Right ventricle myocardium inferior (tissue), 1 donor: ENCODE measurements around the gene KIF5A. TPM values are rescaled to one million over a fixed set of nuclear protein-coding genes. Genes with fewer than 3 reads are reported as not detected.

Source experiments
- ATAC-seq: fragments of 200-7000 bp; cut with Tn5 transposase; one replicate; pipeline ENCODE4 v1.9.1; 2020; ENCODE audit warnings: mild to moderate bottlenecking, moderate library complexity
- DNase-seq: peaks from one replicate; pipeline ENCODE4 v3.0.0; 2021; ENCODE audit errors: missing footprints
- intact Hi-C: fragments of 100-400 bp; cut with DNase I; formaldehyde crosslinking; loops from one replicate; pipeline ENCODE4 v1.11.0; 2022
- microRNA-seq: library from miRNA; unstranded; fragments of <30 nt; microRNA quantifications from one replicate; pipeline ENCODE4 v1.2.0, GENCODE V29; 2020
- total RNA-seq: library from RNA; stranded (reverse); fragmentation: NEBNext Ultra II Directional; extraction: Animal tissue kit (Norgen Biotek cat#: 25700); gene quantifications from one replicate; pipeline ENCODE4 v1.2.1, GENCODE V29; 2021
- donor health status: DM: no; HTN: yes; CAD: no; lungs with severe emphysema.

The KIF5A gene
- total RNA-seq, 1 donor from 2014 or later, result 0.05 TPM

DNA sequence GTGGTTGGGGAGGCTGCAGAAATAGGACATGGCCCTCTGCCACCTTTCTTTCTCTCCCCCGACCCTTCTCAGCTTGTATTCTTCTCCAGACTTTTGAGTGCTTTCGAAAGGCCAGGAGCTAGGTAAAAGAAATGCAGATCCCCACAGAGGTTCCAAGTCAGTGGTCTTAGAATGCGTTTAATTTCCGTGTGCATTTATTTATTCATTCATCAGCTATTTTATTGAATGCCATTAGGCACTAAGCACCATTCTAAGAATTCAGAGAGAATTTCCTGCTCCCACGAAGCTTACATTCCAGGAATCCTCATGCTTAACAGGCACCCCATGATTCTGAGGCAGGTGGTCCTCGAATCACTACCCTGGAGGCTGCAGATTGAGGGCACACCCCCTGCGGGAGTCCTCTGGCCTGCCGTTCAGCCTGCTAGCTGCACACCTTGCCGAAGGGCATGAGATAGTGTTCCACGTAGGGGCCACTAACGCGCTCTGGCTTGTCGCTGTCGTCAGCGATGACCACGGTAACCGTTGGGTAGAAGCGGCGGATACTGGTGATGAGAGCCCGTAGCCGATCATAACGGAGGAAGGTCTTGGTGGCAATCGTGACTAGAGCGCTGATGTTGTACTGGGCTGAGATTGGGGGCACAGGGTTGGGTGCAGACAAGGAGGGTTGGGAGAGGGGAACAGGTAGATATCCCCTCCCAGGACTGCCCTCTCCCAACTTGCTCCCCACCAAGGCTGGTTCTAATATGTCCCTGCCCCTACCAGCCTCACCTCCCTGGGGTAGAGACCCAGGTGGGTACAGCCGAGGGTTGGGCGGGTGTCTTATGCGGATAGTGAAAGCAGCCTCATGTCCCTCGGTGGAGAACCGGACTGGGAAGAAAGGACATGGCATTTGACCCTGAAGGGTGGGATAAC lies 78.7 kb downstream of the KIF5A start:
- intact Hi-C loops, result loop anchor here (10.0 kb wide), 1 partner anchor 174 kb away; the partner anchor contains the start of genes GLI1 and INHBE
- ATAC-seq, result no peak
- no peak for DNase-seq

DNA sequence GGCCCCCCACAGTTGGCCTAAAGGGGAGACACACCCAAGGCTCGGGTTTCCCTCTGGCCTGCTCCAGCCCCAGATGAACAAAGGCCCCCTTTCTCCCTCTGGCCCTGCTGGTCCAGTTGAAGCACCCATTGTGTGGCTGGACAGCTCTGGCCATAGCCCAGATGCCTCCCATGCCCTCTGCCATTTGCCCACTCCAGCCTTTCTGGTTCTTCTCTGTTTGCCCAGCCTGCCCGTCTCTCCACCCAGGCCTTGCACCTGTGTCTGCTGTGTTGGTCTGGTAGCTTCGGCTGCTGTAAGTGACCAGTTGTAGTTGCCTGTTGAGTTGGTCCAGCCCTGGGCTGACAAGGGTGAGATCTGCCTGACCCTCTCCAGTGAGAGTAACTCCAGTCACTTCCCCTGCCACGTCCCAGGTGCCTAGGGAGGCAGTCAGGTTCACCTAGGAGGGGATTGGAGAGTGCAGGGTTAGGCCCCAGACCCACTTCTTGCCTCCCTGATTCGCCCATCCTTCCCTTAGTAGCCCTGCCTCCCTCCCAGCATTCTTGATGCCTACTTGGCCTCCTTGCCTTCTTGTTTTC lies 80.1 kb downstream of the KIF5A start:
- intact Hi-C loops, result loop anchor here (10.0 kb wide), 1 partner anchor 175 kb away; the partner anchor contains the start of genes GLI1 and INHBE
- DNase-seq (no peak), ATAC-seq (no peak)

DNA sequence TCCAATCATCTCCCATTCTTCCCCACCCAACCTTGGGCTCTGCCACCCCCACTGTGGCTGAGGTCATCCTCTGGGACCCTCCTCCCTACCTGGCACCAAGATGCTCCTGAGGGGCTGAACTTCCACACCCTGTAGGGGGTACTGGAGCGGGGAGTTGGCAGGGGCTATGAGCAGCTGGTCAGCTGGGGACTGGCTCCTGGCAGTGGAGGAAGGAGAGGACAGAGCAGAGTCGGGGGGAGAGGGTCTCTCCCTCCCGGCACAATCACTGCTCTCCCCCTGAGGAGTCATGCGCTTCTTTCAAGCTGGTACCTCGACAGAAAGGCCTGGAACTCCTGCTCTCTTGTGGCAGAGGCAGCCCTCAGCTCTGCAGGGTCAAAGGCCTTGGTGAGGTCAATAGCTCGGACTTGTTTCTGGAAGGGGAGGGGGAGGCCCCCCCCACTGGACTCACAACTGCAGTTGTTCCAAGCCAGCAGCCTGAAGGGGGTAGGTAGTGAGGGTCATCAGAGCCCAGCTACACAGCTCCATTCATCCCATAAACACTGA lies 81.1 kb downstream of the KIF5A start:
- intact Hi-C loops, result no loop called here
- ATAC-seq (no peak), DNase-seq (no peak)

DNA sequence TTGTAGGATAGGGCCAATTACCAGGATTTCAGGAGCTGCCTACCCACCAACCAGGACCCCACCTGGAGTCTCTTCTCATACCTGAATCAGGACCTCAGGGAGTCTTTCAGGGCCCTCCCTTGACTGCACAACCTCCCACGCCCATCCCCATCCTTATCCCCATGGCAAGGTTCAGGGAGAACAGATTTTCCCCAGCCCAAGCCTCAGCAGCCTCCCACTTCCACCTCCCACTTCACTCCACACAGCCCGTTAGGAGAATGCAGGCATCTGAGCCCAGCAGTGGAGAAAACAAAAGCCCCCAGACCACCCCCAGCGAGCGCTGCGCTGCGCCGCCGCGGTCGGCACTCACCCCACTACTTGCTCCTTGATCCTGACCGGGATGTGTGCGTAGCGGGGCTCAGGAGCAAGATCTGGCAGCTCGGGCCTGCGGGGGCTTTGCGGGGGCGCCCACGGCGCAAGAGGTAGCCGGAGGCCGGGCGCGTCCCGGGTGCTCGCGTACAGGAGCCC lies 81.8 kb downstream of the KIF5A start:
- ATAC-seq, result no peak
- intact Hi-C loops, result no loop called here
- no peak for DNase-seq

DNA sequence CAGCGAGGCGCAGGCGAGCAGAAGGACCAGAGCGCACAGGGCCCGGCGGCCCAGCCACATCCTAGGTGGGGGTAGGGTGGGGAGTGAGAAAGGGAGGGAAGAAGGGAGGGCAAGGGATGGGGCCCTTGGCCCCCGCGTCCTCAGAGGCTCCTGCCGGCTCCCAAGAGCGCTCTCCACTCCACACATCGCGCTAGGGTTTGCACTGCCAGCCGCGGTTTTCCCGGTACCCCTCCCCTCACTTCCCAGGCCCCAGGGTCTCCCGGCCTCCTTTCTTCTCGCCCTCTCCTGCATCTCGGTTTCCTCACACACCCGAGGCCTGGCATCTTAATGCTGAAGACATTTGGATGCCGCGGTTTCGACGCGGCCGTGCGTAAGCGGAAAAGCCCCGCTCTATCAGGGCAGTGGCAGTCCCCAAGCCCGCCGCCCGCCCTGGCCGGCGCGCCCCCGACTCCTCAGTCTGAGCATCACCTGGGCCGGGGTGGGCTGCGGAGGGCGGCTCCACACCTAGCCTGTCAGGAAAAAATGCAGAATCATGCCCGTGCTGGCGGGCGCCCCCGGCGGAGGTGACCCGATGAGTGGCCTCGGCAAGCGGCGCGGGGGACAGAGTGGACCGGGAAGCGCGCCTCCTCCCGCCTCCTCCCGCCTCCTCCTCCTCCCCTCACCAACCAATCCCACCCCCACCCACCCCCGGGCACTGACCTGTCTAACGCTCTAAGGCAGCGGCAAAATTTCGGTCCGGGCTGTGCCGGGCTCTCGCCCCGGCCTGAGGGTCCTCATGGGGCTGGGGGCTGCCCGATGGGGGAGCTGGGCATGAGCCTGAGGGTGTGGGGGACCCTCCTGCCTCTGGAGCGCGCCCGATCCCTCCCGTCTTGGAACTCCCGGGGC lies 82.5 kb downstream of the KIF5A start:
- ATAC-seq, result peak; percentile 41
- intact Hi-C loops, result no loop called here
- no peak for DNase-seq

DNA sequence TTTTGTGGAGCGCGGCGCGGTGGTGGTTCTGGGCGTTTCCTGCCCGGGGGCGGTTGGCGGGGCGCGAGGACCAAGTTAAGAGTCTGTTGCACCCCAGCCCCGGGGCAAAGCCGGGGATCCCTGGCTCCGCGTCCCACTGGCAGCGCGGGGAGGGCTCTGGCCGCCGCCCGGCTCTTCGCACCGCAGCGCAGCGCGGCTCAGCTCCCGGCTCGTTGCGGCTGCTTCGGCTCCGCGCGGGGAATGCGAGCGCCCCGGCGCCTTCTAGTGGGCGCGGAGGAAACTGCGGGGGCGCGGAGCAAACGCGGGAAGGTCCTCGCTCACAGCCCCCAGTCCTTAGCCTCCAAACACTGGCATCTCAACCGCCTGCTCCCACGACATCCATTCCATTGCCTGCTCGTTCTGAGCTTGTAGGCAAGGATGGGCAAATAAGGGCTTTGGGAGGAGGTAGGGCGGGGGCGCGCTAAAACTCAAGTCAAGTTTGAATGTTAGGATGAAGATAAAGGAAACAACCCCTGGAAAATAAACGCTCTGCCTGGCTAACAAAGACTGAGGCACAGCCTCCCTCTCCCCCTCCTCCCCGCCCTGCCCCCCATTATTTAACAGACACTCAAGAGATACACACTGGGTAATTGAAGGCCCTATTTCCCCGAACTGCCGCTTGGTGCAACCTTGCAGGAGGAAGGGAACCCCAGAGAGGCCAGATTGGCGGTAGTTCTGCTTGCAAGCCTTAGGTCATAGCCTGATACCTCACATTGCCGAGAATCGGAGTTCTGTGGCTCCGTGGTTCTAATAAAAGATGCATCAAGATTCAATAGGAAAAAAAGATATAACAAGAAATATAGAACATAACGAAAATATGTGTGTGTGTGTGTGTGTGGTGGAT lies 83.4 kb downstream of the KIF5A start, which contains the start of gene B4GALNT1:
TSS of gene B4GALNT1 (minus strand) at position 244 of the 883 bp plus-strand sequence. CDS start 1,069 bp downstream, outside the sequence.
- ATAC-seq, result peak; percentile 90
- intact Hi-C loops, result loop anchor here (1.0 kb wide), 1 partner anchor 50 kb away; no protein-coding TSS in a partner anchor
- peak; percentile 86 for DNase-seq

Small RNAs within 50 kb of the gene (microRNA-seq; reads per million reads assigned to microRNA genes)
- gene MIR616 (not detected), gene MIR6758 (not detected)

Other genes with a start within 250 kb of the KIF5A start
- gene R3HDM2, start 119.0 kb upstream of the KIF5A start, total RNA-seq, result 56.7 TPM
- gene INHBC, start 115.3 kb upstream of the KIF5A start, total RNA-seq, result not detected
- gene INHBE, start 94.7 kb upstream of the KIF5A start, total RNA-seq, result not detected
- 0.92 TPM for gene GLI1, start 90.3 kb upstream of the KIF5A start, total RNA-seq
- gene ARHGAP9, start 70.2 kb upstream of the KIF5A start, total RNA-seq, result 6.4 TPM
- gene MARS1, start 62.0 kb upstream of the KIF5A start, total RNA-seq, result 89.7 TPM
- 19.2 TPM for gene DDIT3, start 29.5 kb upstream of the KIF5A start, total RNA-seq
- gene MBD6, start 27.2 kb upstream of the KIF5A start, total RNA-seq, result 34.5 TPM
- gene DCTN2, start 2.9 kb upstream of the KIF5A start, total RNA-seq, result 92.5 TPM
- 13.1 TPM for gene PIP4K2C, start 41.1 kb downstream of the KIF5A start, total RNA-seq
- gene DTX3, start 54.8 kb downstream of the KIF5A start, total RNA-seq, result 23.8 TPM
- 13.0 TPM for gene ARHGEF25, start 61.4 kb downstream of the KIF5A start, total RNA-seq
- 7.3 TPM for gene B4GALNT1, start 83.2 kb downstream of the KIF5A start, total RNA-seq
- gene OS9, start 144.1 kb downstream of the KIF5A start, total RNA-seq, result 110 TPM
- gene AGAP2, start 188.7 kb downstream of the KIF5A start, total RNA-seq, result 7.8 TPM
- gene TSPAN31, start 195.0 kb downstream of the KIF5A start, total RNA-seq, result 27.9 TPM
- 42.3 TPM for gene CDK4, start 202.3 kb downstream of the KIF5A start, total RNA-seq
- 14.5 TPM for gene MARCHF9, start 205.1 kb downstream of the KIF5A start, total RNA-seq
- 0.49 TPM for gene CYP27B1, start 217.0 kb downstream of the KIF5A start, total RNA-seq
- gene METTL1, start 222.1 kb downstream of the KIF5A start, total RNA-seq, result 7.0 TPM
- gene EEF1AKMT3, start 222.6 kb downstream of the KIF5A start, total RNA-seq, result 1.2 TPM
- gene TSFM, start 232.7 kb downstream of the KIF5A start, total RNA-seq, result 48.2 TPM